Measurements from ENCODE around the gene HNRNPA0.

DNA sequence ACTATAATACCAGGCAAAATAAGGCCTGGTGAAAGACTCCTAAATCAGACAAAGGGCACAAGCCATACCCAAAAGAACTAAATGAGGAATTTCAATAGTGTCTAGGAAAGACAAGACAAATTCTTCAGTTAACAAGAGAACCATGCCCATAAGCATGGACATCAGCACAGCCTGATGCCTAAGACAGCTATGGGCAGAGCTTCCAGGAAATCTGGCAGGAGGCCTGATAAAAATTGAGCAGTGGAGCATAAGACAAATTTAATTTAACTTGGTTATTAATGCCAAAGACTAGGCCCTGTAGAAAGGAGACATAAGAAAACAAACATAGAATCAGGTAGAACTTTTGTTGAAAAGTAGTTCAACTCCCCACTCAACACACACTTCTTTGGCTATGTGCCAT is 35.6 kb downstream of the HNRNPA0 start:
- no peak for TF ChIP-seq TCF12 (IDR thresholded peaks at IDR 0.05; ENCODE audit: low read depth)
- no peak for TF ChIP-seq RAD21 (IDR thresholded peaks at IDR 0.05; ENCODE audit: low read depth)
- no peak for TF ChIP-seq TAF1 (IDR thresholded peaks at IDR 0.05; ENCODE audit: low read depth)
- TF ChIP-seq REST (IDR thresholded peaks at IDR 0.05; ENCODE audit: low read depth): no peak
- no peak for TF ChIP-seq EGR1 (IDR thresholded peaks at IDR 0.05)
- no peak for TF ChIP-seq NFIC (IDR thresholded peaks at IDR 0.05)
- TF ChIP-seq EP300 (IDR thresholded peaks at IDR 0.05; ENCODE audit: borderline replicate concordance): no peak
